ENCODE measurements around the gene SERAC1.
A peak's percentile ranks its signal among the peaks of the same experiment; 100 is the strongest.
"Not testable (repeated sequence)": the region's sequence is repeated elsewhere in the genome, so short reads cannot be mapped to it uniquely, and the experiment has no call there.

SERAC1 gene

DNA sequence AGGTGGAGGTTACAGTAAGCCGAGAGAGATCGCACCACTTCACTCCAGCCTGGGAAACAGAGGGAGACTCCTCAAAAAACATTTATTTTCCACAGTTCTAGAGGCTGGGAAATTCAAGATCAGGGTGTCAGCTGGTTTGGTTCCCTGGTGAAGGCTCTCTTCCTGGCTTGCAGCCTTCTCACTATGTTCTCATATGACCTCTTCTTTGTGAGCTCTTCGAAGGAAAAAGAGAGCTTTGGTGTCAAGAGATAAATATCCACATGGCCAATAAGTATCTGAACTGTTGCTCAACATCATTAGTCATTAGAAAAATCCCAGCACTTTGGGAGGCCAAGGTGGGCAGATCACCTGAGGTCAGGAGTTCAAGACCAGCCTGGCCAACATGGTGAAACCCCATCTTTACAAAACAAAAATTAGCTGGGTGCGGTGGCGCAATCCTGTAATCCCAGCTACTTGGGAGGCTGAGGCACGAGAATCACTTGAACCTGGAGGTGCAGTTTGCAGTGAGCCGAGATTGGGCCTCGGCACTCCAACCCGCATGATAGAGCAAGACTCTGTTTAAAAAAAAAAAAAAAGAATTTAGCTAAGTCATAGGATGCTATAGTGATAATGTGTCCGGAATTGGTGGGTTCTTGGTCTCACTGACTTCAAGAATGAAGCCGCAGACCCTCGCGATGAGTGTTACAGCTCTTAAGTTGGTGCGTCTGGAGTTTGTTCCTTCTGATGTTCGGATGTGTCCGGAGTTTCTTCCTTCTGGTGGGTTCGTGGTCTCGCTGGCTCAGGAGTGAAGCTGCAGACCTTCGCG is 40.4 kb upstream of the SERAC1 start:
- 93% methylated on average over 17 of the region's 20 CpGs for WGBS
- not testable (repeated sequence) for H3K18ac ChIP-seq (ENCODE audit: low read depth in 1 of 2, low read length in 2 of 2); H2BK12ac ChIP-seq (ENCODE audit: low read length in 2 of 2); H2BK5ac ChIP-seq (ENCODE audit: low read depth, low read length, poor library complexity, severe bottlenecking); H3K79me1 ChIP-seq (replicated peaks; ENCODE audit: low read length, poor library complexity, severe bottlenecking); H3K23ac ChIP-seq (ENCODE audit: low read length in 2 of 2); H3K4me1 ChIP-seq (ENCODE audit: control insufficient read depth, insufficient read depth, low read depth, low read length); H2AFZ ChIP-seq (ENCODE audit: low read depth, low read length); H3K9ac ChIP-seq (ENCODE audit: low read length); H3K4me2 ChIP-seq (ENCODE audit: low read length, poor library complexity, severe bottlenecking); DNase-seq; H3K14ac ChIP-seq (ENCODE audit: low read length in 2 of 2); H4K91ac ChIP-seq (ENCODE audit: low read length); H3K4me3 ChIP-seq (ENCODE audit: insufficient read depth in 1 of 2, low read depth in 1 of 2, low read length in 2 of 2); H3K4ac ChIP-seq (ENCODE audit: low read depth in 1 of 2, low read length in 2 of 2); H3K36me3 ChIP-seq (ENCODE audit: control insufficient read depth in 1 of 2, insufficient read depth in 2 of 2, low read depth in 1 of 2, low read length in 2 of 2); H3K9me3 ChIP-seq (ENCODE audit: control insufficient read depth, low read length); H3K27me3 ChIP-seq (ENCODE audit: control insufficient read depth in 1 of 2, insufficient read depth in 1 of 2, low read length in 2 of 2); H2AK5ac ChIP-seq (ENCODE audit: low read length, severe bottlenecking); H2BK120ac ChIP-seq (ENCODE audit: low read depth, low read length); H3K27ac ChIP-seq (ENCODE audit: low read length, poor library complexity, severe bottlenecking); H4K8ac ChIP-seq (ENCODE audit: low read length); H2BK15ac ChIP-seq (ENCODE audit: low read depth, poor library complexity, severe bottlenecking)

DNA sequence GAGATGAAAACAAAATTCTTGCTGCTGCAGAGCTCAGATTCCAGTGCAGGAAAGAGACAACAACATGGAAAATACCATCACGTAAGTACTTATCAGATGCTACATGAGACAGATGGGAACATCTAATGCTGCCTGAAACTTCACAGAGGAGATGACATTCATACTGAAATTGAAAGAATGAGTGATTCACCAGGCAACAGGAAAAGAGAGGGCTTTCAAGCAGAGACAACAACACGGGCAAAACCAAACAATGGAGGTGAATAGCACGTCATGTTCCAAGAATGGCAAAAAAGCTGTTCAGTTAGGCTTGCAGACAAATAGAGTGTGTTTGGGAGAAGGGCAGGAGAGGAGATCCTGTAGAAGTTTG is 39.3 kb upstream of the SERAC1 start:
- H3K36me3 ChIP-seq (ENCODE audit: control insufficient read depth in 1 of 2, insufficient read depth in 2 of 2, low read depth in 1 of 2, low read length in 2 of 2): no peaks in the 10 kb centered on the region
- no peak overlapping the region for H3K4me2 ChIP-seq (ENCODE audit: low read length, poor library complexity, severe bottlenecking)
- no peak overlapping the region for H3K23ac ChIP-seq (ENCODE audit: low read length in 2 of 2)
- no peak overlapping the region for H2BK15ac ChIP-seq (ENCODE audit: low read depth, poor library complexity, severe bottlenecking)
- H3K18ac ChIP-seq (ENCODE audit: low read depth in 1 of 2, low read length in 2 of 2): no peak overlapping the region
- H3K4ac ChIP-seq (ENCODE audit: low read depth in 1 of 2, low read length in 2 of 2): no peak overlapping the region
- H3K9ac ChIP-seq (ENCODE audit: low read length): no peak overlapping the region
- peak; percentile 37 for DNase-seq
- H2AFZ ChIP-seq (ENCODE audit: low read depth, low read length): no peak overlapping the region
- WGBS: 58% methylated on average over 3 of the region's 3 CpGs
- no peak overlapping the region for H3K14ac ChIP-seq (ENCODE audit: low read length in 2 of 2)
- peak overlapping the region; percentile 68 for H3K27ac ChIP-seq (ENCODE audit: low read length, poor library complexity, severe bottlenecking)
- H3K4me3 ChIP-seq (ENCODE audit: insufficient read depth in 1 of 2, low read depth in 1 of 2, low read length in 2 of 2): no peak overlapping the region
- H3K27me3 ChIP-seq (ENCODE audit: control insufficient read depth in 1 of 2, insufficient read depth in 1 of 2, low read length in 2 of 2): peaks cover 0 to 4% of the 10 kb centered on the region in 2 experiments
- H3K79me1 ChIP-seq (replicated peaks; ENCODE audit: low read length, poor library complexity, severe bottlenecking): no peaks in the 10 kb centered on the region
- no peaks in the 10 kb centered on the region for H3K9me3 ChIP-seq (ENCODE audit: control insufficient read depth, low read length)
- no peak overlapping the region for H2BK120ac ChIP-seq (ENCODE audit: low read depth, low read length)
- no peak overlapping the region for H4K8ac ChIP-seq (ENCODE audit: low read length)
- H2AK5ac ChIP-seq (ENCODE audit: low read length, severe bottlenecking): no peak overlapping the region
- H3K4me1 ChIP-seq (ENCODE audit: control insufficient read depth, insufficient read depth, low read depth, low read length): peaks cover 5% of the 10 kb centered on the region
- no peak overlapping the region for H2BK5ac ChIP-seq (ENCODE audit: low read depth, low read length, poor library complexity, severe bottlenecking)
- no peak overlapping the region for H2BK12ac ChIP-seq (ENCODE audit: low read length in 2 of 2)
- no peak overlapping the region for H4K91ac ChIP-seq (ENCODE audit: low read length)

DNA sequence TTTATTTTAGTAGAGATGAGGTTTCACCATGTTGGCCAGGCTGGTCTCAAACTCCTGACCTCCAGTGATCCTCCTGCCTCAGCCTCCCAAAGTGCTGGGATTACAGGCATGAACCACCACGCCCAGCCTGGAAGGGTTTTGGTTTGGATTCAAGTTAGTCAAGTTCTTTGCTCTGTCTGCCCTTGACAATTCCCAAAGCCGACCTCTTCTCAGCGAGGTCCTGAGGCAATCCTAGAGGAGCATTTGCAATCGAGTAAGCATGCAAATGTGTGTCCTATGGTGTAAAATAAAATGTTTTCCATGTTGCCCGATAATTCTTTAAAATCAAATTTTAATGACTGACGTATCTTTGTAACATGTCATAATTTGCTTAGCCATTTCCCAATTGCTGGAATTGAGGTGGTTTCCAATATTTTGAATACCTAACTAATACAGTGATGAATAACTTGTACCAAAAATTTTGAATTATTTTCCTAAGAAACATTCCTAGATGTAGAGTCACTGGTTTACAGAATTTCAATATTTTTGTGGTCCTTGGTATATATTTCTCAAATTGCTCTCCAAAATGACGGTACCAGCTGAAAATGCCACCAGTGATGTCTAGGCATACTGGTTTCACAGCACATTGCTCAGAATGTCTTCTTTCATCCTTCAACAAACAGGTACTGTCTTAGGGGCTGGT is 38.8 kb upstream of the SERAC1 start:
- H4K8ac ChIP-seq (ENCODE audit: low read length): no peak overlapping the region
- H3K18ac ChIP-seq (ENCODE audit: low read depth in 1 of 2, low read length in 2 of 2): no peak overlapping the region
- H2BK5ac ChIP-seq (ENCODE audit: low read depth, low read length, poor library complexity, severe bottlenecking): no peak overlapping the region
- peaks cover 5% of the 10 kb centered on the region for H3K4me1 ChIP-seq (ENCODE audit: control insufficient read depth, insufficient read depth, low read depth, low read length)
- no peaks in the 10 kb centered on the region for H3K9me3 ChIP-seq (ENCODE audit: control insufficient read depth, low read length)
- no peak overlapping the region for H3K4me2 ChIP-seq (ENCODE audit: low read length, poor library complexity, severe bottlenecking)
- H3K9ac ChIP-seq (ENCODE audit: low read length): no peak overlapping the region
- H2BK120ac ChIP-seq (ENCODE audit: low read depth, low read length): no peak overlapping the region
- H2BK12ac ChIP-seq (ENCODE audit: low read length in 2 of 2): no peak overlapping the region
- no peak overlapping the region for H3K4ac ChIP-seq (ENCODE audit: low read depth in 1 of 2, low read length in 2 of 2)
- no peak overlapping the region for H3K4me3 ChIP-seq (ENCODE audit: insufficient read depth in 1 of 2, low read depth in 1 of 2, low read length in 2 of 2)
- peak overlapping the region; percentile 68 for H3K27ac ChIP-seq (ENCODE audit: low read length, poor library complexity, severe bottlenecking)
- 81% methylated on average over 5 of the region's 7 CpGs for WGBS
- no peak overlapping the region for H2AFZ ChIP-seq (ENCODE audit: low read depth, low read length)
- no peak overlapping the region for H2BK15ac ChIP-seq (ENCODE audit: low read depth, poor library complexity, severe bottlenecking)
- no peak overlapping the region for H3K14ac ChIP-seq (ENCODE audit: low read length in 2 of 2)
- H3K27me3 ChIP-seq (ENCODE audit: control insufficient read depth in 1 of 2, insufficient read depth in 1 of 2, low read length in 2 of 2): peaks cover 0 to 4% of the 10 kb centered on the region in 2 experiments
- H2AK5ac ChIP-seq (ENCODE audit: low read length, severe bottlenecking): peak overlapping the region; percentile 42
- H3K79me1 ChIP-seq (replicated peaks; ENCODE audit: low read length, poor library complexity, severe bottlenecking): no peaks in the 10 kb centered on the region
- no peak for DNase-seq
- H4K91ac ChIP-seq (ENCODE audit: low read length): no peak overlapping the region
- no peaks in the 10 kb centered on the region for H3K36me3 ChIP-seq (ENCODE audit: control insufficient read depth in 1 of 2, insufficient read depth in 2 of 2, low read depth in 1 of 2, low read length in 2 of 2)
- no peak overlapping the region for H3K23ac ChIP-seq (ENCODE audit: low read length in 2 of 2)

DNA sequence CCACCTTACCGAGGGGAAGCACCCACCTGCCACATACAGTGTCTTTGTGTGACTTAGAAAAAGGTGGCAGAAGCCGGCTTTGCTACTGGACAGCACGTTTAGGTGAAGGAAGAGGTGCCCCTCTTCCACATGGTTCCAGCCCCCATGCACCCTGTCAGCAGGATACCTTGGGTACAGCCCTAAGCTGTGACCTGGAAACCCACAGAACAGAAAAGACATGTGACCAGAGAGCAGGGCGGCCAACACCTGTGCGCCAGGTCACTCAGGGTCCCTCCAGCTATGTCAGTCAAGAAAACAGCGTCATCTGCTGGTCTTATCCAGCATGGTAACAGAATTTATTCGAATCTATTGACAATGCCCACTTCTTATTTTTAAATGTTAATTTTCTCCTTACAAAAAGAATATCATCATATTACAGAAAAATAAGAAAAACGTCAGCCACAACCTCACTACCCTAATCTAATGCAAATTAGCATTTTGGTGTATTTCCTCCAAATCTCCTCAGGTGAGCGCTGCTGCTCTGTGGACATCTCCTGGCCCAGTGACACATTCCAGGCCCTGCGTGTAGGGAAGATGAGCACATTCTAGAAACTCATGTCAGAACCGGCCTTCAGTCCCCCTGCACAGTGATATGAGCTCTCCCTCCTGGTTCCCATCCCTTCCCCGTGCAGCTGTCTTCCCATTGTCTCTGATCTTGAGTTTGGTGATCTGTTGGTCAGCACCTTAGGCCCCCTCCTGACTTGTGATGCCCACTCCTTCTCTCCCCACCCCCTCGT is 37.3 kb upstream of the SERAC1 start:
- Histone ChIP-seq H2BK15ac (ENCODE audit: low read depth, poor library complexity, severe bottlenecking) (no peak overlapping the region), H4K91ac (ENCODE audit: low read length) (no peak overlapping the region), H3K27ac (ENCODE audit: low read length, poor library complexity, severe bottlenecking) (no peak overlapping the region), H3K79me1 (replicated peaks; ENCODE audit: low read length, poor library complexity, severe bottlenecking) (no peaks in the 10 kb centered on the region), H3K18ac (ENCODE audit: low read depth in 1 of 2, low read length in 2 of 2) (no peak overlapping the region), H3K9me3 (ENCODE audit: control insufficient read depth, low read length) (no peaks in the 10 kb centered on the region), H3K4me2 (ENCODE audit: low read length, poor library complexity, severe bottlenecking) (no peak overlapping the region), H2BK12ac (ENCODE audit: low read length in 2 of 2) (no peak overlapping the region), H2AFZ (ENCODE audit: low read depth, low read length) (no peak overlapping the region), H3K4me1 (ENCODE audit: control insufficient read depth, insufficient read depth, low read depth, low read length) (peaks cover 4% of the 10 kb centered on the region), H3K23ac (ENCODE audit: low read length in 2 of 2) (no peak overlapping the region), H2AK5ac (ENCODE audit: low read length, severe bottlenecking) (no peak overlapping the region), H3K4me3 (ENCODE audit: insufficient read depth in 1 of 2, low read depth in 1 of 2, low read length in 2 of 2) (no peak overlapping the region), H3K14ac (ENCODE audit: low read length in 2 of 2) (no peak overlapping the region), H4K8ac (ENCODE audit: low read length) (no peak overlapping the region), H3K27me3 (ENCODE audit: control insufficient read depth in 1 of 2, insufficient read depth in 1 of 2, low read length in 2 of 2) (peaks cover 0 to 4% of the 10 kb centered on the region in 2 experiments), H2BK5ac (ENCODE audit: low read depth, low read length, poor library complexity, severe bottlenecking) (no peak overlapping the region), H3K4ac (ENCODE audit: low read depth in 1 of 2, low read length in 2 of 2) (no peak overlapping the region), H3K9ac (ENCODE audit: low read length) (no peak overlapping the region), H3K36me3 (ENCODE audit: control insufficient read depth in 1 of 2, insufficient read depth in 2 of 2, low read depth in 1 of 2, low read length in 2 of 2) (no peaks in the 10 kb centered on the region), H2BK120ac (ENCODE audit: low read depth, low read length) (no peak overlapping the region)
- DNase-seq: no peak
- WGBS: 61% methylated on average over 13 of the region's 13 CpGs
